ENCODE measurements around the gene MYH13. TPM values are rescaled to one million over a fixed set of nuclear protein-coding genes. Genes with fewer than 3 reads are reported as not detected.

Gene MYH13
- polyA plus RNA-seq, 6 donors from 2014 or later: not detected

Other genes starting within 250 kb of the MYH13 start
- 1 to 10 TPM in 5 of 6 donors, not detected in 1; 1.1 to 3.6 (median 1.8) TPM for gene GAS7, start 174.4 kb downstream of the MYH13 start, polyA plus RNA-seq (ENCODE audit: low read depth in 6 of 6)
- not detected for gene MYH8, start 48.9 kb upstream of the MYH13 start, polyA plus RNA-seq (ENCODE audit: low read depth in 6 of 6)
- not detected for gene MYH4, start 96.6 kb upstream of the MYH13 start, polyA plus RNA-seq (ENCODE audit: low read depth in 6 of 6)
- gene MYH1, start 145.5 kb upstream of the MYH13 start, polyA plus RNA-seq (ENCODE audit: low read depth in 6 of 6): not detected
- not detected for gene MYH2, start 176.7 kb upstream of the MYH13 start, polyA plus RNA-seq (ENCODE audit: low read depth in 6 of 6)

All from naive B cell (primary cell).